Measurements from ENCODE around the gene KHNYN.

DNA sequence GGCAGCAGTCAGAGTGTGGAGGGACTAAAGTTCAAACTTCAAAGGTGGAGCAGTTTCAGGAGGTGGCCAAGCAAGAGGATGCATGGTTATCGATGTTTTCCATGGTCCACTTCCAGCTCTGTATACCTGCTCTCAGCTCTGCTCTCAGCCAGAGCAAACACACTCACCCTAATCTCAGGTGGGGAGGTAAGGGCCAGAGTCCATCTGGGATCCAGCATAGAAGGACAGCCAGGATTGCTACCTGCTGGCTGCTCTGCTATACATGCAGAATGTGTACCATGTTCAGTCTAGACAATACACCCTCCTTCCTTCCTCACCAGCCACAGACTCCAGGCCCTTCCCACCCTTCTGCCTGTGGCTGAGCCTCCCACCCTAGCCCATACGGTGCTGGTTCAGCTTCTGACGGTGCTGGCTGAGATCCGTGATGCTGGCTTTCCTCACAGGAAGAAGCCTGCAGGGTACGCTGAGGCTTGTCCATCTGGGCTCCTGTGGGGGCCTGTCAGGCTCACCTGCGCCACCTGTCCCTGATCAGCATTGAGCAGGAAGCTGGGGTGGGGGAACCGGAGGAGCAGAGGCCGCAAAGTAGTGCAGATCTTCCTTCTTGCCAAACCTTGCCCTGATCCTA lies 2.7 kb upstream of the KHNYN start:
- TF ChIP-seq POLR2A (IDR thresholded peaks at IDR 0.05): no peak
- TF ChIP-seq, protein P1, sequence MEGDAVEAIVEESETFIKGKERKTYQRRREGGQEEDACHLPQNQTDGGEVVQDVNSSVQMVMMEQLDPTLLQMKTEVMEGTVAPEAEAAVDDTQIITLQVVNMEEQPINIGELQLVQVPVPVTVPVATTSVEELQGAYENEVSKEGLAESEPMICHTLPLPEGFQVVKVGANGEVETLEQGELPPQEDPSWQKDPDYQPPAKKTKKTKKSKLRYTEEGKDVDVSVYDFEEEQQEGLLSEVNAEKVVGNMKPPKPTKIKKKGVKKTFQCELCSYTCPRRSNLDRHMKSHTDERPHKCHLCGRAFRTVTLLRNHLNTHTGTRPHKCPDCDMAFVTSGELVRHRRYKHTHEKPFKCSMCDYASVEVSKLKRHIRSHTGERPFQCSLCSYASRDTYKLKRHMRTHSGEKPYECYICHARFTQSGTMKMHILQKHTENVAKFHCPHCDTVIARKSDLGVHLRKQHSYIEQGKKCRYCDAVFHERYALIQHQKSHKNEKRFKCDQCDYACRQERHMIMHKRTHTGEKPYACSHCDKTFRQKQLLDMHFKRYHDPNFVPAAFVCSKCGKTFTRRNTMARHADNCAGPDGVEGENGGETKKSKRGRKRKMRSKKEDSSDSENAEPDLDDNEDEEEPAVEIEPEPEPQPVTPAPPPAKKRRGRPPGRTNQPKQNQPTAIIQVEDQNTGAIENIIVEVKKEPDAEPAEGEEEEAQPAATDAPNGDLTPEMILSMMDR (IDR thresholded peaks at IDR 0.05): no peak
